GM12864 (cell line): ENCODE data around the gene LPA.
"Not testable (repeated sequence)": the region's sequence is repeated elsewhere in the genome, so short reads cannot be mapped to it uniquely, and the experiment has no call there.

Experiments
- DNase-seq: peaks from one replicate; pipeline ENCODE4 v3.0.0-alpha.2; 2011; ENCODE audit warnings: low read depth
- H3K4me3 ChIP-seq: 2 replicates; pipeline ENCODE4 v1.5.1; 2011; ENCODE audit warnings: mild to moderate bottlenecking, low read depth, low read length, control low read depth
- TF ChIP-seq, protein P1 (sequence below): IDR thresholded peaks from 2 replicates; pipeline ENCODE4 v1.5.1; 2011; ENCODE audit warnings: low read depth, mild to moderate bottlenecking, moderate library complexity, low read length, control low read depth, inconsistent platforms; ENCODE audit errors: missing control alignments

The LPA gene

DNA sequence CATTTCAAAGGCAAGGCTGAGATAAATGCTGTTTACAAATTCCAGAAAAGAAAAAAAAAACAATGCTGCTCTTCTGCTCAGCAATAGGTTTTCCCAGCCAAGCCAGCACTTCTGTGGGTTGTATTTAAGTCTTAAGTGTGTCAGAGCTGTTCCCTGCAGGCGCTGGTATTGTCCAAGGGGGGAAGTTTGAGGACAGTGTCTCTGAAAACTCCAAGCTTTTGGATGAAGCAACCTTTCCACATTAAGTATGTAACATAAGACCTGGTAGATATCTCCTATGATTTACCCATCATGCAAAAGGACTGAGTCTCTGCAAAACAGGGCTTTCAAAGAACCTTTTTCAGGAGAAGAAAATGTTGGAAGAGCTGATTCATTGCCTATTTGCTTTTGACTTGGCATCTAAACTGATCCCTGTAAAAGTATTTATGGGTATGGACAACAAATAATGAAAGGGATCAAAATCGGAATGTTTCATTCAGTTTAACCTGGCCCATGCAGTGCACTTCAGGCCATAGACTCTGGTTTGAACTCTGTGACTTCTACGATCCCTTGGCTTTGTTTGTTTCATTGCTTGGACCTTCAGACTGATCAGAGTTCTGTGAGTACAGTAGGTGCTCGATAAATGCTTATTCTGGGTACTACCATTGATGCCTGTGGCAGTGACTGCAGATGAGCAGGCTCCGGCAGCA is 21.8 kb upstream of the LPA start:
- no peak overlapping the region for H3K4me3 ChIP-seq
- no peak for DNase-seq
- TF ChIP-seq, protein P1, sequence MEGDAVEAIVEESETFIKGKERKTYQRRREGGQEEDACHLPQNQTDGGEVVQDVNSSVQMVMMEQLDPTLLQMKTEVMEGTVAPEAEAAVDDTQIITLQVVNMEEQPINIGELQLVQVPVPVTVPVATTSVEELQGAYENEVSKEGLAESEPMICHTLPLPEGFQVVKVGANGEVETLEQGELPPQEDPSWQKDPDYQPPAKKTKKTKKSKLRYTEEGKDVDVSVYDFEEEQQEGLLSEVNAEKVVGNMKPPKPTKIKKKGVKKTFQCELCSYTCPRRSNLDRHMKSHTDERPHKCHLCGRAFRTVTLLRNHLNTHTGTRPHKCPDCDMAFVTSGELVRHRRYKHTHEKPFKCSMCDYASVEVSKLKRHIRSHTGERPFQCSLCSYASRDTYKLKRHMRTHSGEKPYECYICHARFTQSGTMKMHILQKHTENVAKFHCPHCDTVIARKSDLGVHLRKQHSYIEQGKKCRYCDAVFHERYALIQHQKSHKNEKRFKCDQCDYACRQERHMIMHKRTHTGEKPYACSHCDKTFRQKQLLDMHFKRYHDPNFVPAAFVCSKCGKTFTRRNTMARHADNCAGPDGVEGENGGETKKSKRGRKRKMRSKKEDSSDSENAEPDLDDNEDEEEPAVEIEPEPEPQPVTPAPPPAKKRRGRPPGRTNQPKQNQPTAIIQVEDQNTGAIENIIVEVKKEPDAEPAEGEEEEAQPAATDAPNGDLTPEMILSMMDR = no peak

DNA sequence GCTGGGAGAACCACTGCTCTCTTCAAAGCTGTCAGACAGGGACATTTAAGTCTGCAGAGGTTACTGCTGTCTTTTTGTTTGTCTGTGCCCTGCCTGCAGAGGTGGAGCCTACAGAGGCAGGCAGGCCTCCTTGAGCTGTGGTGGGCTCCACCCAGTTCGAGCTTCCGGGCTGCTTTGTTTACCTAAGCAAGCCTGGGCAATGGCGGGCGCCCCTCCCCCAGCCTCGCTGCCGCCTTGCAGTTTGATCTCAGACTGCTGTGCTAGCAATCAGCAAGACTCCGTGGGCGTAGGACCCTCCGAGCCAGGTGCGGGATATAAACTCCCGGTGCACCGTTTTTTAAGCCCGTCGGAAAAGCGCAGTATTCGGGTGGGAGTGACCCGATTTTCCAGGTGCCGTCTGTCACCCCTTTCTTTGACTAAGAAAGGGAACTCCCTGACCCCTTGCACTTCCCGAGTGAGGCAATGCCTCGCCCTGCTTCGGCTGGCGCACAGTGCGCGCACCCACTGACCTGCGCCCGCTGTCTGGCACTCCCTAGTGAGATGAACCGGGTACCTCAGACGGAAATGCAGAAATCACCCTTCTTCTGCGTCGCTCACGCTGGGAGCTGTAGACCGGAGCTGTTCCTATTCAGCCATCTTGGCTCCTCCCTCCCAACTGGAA is 21.2 kb upstream of the LPA start:
- not testable (repeated sequence) for H3K4me3 ChIP-seq, DNase-seq

DNA sequence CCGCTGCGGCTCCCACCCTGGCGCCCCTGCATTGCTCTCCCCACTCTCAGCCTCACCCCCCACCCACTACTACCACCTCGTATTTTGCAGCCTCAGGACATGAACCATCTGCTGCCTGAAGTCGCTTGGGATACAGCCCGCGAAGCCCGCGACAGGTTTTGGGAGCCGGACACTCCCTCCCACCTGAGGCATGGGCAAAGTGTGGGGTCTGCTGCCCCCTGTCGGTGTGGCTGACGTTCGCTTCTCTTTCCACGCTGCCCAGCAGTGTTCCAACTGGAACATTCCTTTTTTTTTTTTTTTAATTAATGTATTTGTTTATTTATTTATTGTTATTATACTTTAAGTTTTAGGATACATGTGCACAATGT is 15.3 kb upstream of the LPA start:
- no peak overlapping the region for H3K4me3 ChIP-seq
- no peak for DNase-seq
- TF ChIP-seq, protein P1 = no peak

DNA sequence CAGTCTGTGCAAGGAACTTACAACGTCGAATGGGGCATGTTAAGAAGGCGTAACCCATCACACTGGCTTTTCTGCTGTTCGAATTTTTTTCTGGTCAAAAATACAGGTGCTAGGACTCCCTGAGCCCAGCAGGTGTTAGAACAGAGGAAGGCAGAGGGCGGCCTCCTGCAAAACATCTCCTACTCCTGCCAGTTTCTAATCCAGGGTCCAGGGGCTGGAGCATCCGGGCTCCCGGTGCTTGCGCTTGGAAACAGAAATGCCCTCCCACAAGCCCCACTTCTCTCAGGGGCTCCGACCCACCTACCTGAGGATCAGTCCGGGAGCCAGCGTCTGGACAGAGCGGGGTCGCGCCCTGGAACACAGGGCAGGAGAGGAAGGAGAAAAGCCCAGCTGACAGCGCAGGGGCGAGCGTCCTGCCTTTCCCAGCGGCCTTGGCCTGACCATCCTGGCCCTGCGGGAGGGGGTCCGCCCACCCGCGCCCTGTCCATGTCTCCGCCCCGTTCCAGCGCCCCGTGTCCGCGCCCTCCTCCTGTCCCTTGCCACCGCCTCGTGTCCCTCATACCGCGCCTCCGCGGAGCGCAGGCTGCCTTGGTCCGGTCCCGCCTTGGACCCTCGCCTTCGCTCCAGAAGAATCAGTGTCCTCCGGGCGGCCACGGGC is 14.8 kb upstream of the LPA start:
- TF ChIP-seq, protein P1 = no peak
- no peak overlapping the region for H3K4me3 ChIP-seq
- DNase-seq = no peak

DNA sequence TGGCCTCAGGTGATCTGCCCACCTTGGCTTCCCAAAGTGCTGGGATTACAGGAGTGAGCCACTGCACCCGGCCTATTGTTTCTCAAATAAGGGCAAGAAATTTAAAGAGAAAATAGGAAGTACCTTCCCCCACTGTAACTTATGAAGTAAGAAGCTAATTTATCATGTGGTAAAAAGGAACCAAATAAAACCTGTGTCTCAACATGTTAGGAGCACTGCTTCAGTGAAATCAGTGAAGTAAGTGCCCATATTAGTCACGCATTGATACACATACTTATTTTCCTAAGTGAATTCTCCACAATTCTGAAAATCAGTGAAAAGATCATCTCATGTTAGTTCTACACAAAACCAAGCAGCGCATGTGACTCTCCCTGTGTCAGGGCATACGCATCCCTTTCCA is 14.2 kb upstream of the LPA start:
- TF ChIP-seq, protein P1 = no peak
- no peak overlapping the region for H3K4me3 ChIP-seq
- DNase-seq = no peak

DNA sequence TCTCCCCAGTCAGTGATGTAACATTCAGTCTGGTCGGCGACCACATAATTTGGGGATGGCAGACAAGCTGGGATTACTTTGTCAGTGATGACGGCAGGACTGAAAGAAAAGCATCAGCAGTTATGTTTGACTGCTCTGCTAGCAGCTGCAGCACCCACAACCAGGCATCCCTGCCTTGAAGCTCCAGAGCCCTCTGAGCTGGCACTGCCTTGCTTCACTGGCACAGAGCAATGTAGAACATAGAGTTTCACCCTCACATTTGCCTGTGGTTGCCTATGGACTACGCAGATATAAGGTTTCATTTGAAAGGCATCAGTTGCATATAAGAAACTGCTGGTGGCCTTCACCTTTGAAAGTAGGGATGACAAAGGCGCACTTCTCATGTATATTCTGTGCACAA is 12.3 kb upstream of the LPA start:
- not testable (repeated sequence) for DNase-seq

DNA sequence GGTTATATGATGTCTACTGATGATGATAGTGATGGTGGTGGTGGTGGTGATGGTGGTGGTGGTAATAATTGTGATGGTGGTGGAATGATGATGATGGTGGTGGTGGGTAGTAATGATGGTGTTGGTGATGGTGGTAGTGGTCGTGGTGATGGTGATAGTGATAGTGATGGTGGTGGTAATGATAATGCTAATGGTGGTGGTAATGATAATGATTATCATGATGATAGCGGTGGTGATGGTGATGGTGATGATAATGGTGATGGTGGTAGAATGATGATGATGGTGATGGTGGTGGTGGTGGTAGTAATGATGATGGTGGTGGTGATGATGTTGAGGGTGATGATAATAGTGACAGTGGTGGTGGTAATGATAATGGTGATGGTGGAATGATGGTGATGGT is 4.5 kb upstream of the LPA start:
- TF ChIP-seq, protein P1 = no peak
- no peak for DNase-seq
- no peak overlapping the region for H3K4me3 ChIP-seq

More for the DNA sequence above, 12.3 kb upstream of the LPA start:
- not testable (repeated sequence) for H3K4me3 ChIP-seq
